Measurements from ENCODE around the gene XYLT1. TPM values are rescaled to one million over a fixed set of nuclear protein-coding genes. Genes with fewer than 3 reads are reported as not detected.

Gene XYLT1
- total and polyA plus RNA-seq, 7 donors = 0.67 to 2.5 (median 1.7) TPM

DNA sequence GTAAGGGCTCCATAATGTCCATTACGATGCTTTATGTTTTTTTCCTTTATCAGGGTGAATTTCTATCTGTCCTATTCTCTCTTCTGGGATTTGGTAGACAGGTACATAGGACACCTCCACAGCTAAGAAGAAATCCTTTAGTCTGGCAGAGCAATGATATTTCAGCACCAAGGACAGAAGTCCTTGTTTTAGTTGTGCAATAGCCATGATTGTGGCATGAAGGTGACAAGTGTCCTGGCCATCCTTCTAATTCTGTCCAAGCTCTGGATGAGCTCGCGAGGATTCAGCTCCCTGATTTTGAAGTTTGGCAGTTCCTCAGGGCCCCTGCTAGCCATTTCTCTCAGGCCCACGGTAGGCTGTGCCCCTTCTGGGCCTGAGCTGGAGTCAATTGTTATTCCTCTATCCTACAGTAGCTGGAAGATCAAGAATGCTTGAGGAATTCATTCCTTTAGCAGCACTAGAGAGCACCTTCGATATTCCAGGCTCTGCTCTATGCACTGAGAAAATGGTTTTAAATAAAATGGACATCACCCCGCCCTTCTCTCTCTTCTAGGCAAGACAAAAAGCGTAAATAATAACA lies 320.8 kb downstream of the XYLT1 start:
- DNase-seq = no peak
- no peak for ATAC-seq
- no peak overlapping the region for H3K27ac ChIP-seq
- H3K4me3 ChIP-seq = no peak overlapping the region
- H3K9me3 ChIP-seq = no peaks in the 10 kb centered on the region
- H3K27me3 ChIP-seq (ENCODE audit: insufficient read depth in 3 of 3, low read length in 2 of 3) = no peaks in the 10 kb centered on the region
- intact Hi-C loops (cut with DNase I) = no loop called here
- TF ChIP-seq, protein P1, sequence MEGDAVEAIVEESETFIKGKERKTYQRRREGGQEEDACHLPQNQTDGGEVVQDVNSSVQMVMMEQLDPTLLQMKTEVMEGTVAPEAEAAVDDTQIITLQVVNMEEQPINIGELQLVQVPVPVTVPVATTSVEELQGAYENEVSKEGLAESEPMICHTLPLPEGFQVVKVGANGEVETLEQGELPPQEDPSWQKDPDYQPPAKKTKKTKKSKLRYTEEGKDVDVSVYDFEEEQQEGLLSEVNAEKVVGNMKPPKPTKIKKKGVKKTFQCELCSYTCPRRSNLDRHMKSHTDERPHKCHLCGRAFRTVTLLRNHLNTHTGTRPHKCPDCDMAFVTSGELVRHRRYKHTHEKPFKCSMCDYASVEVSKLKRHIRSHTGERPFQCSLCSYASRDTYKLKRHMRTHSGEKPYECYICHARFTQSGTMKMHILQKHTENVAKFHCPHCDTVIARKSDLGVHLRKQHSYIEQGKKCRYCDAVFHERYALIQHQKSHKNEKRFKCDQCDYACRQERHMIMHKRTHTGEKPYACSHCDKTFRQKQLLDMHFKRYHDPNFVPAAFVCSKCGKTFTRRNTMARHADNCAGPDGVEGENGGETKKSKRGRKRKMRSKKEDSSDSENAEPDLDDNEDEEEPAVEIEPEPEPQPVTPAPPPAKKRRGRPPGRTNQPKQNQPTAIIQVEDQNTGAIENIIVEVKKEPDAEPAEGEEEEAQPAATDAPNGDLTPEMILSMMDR (IDR thresholded peaks at IDR 0.05) = no peak
- no peaks in the 10 kb centered on the region for H3K36me3 ChIP-seq (ENCODE audit: insufficient read depth in 1 of 2, low read depth in 1 of 2)
- H3K4me1 ChIP-seq = no peaks in the 10 kb centered on the region
- 76 to 85% (median 84%) methylated on average over 7 of the region's 7 CpGs for WGBS, 3 donors

GRCh38 chr16:17147942-17148341 lies 322.8 kb downstream of the XYLT1 start:
- H3K27me3 ChIP-seq (ENCODE audit: insufficient read depth in 3 of 3, low read length in 2 of 3) = no peaks in the 10 kb centered on the region
- H3K27ac ChIP-seq = no peak overlapping the region
- no peak overlapping the region for H3K4me3 ChIP-seq
- ATAC-seq (no peak), DNase-seq (no peak)
- intact Hi-C loops (cut with DNase I) = no loop called here
- H3K4me1 ChIP-seq = no peaks in the 10 kb centered on the region
- H3K9me3 ChIP-seq = no peaks in the 10 kb centered on the region
- 82 to 87% (median 85%) methylated on average over 3 of the region's 3 CpGs for WGBS, 3 donors
- H3K36me3 ChIP-seq (ENCODE audit: insufficient read depth in 1 of 2, low read depth in 1 of 2) = no peaks in the 10 kb centered on the region
- TF ChIP-seq, protein P1 (IDR thresholded peaks at IDR 0.05) = no peak

DNA sequence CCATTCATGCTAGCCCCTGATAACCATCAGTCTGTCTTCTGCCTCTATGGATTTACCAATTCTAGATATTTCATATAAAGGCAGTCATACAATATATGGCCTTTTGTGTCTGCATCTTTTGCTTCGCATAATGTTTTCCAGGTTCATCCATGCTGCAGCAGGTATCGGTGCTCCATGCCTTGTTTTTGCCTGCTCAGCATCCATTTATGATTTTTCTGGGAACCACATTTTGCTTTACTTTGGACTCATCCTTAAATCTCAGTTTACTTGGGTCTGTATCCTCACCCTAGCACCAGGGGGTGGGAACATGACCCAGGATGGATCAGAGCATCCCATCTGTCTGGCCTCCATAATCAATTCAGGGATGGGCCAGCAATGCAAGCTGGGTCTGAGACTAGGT lies 325.7 kb downstream of the XYLT1 start:
- Histone ChIP-seq H3K27me3 (ENCODE audit: insufficient read depth in 3 of 3, low read length in 2 of 3) (no peaks in the 10 kb centered on the region), H3K4me3 (no peak overlapping the region), H3K27ac (no peak overlapping the region), H3K9me3 (no peaks in the 10 kb centered on the region), H3K36me3 (ENCODE audit: insufficient read depth in 1 of 2, low read depth in 1 of 2) (no peaks in the 10 kb centered on the region), H3K4me1 (no peaks in the 10 kb centered on the region)
- WGBS, 3 donors = 98 to 100% (median 100%) methylated on average over 2 of the region's 2 CpGs
- TF ChIP-seq, protein P1 (IDR thresholded peaks at IDR 0.05) = no peak
- no peak for DNase-seq
- intact Hi-C loops (cut with DNase I) = no loop called here
- no peak for ATAC-seq

- TF ChIP-seq, protein P1 (IDR thresholded peaks at IDR 0.05) = no peak
- no peaks in the 10 kb centered on the region for H3K27me3 ChIP-seq (ENCODE audit: insufficient read depth in 3 of 3, low read length in 2 of 3)
- H3K36me3 ChIP-seq (ENCODE audit: insufficient read depth in 1 of 2, low read depth in 1 of 2) = no peaks in the 10 kb centered on the region
- ATAC-seq = no peak
- DNase-seq = no peak
- no peaks in the 10 kb centered on the region for H3K9me3 ChIP-seq
- intact Hi-C loops (cut with DNase I) = no loop called here
- H3K27ac ChIP-seq = no peak overlapping the region
- no peak overlapping the region for H3K4me3 ChIP-seq
- H3K4me1 ChIP-seq = no peaks in the 10 kb centered on the region
- 89 to 92% (median 90%) methylated on average over 4 of the region's 4 CpGs for WGBS, 3 donors
Observed at GRCh38 chr16:17144431-17144830, 326.3 kb downstream of the XYLT1 start.

All from psoas muscle (tissue), 8 donors.